Type B pancreatic cell (in vitro differentiated cells): ENCODE measurements around the gene NAA25. TPM values are rescaled to one million over a fixed set of nuclear protein-coding genes. Genes with fewer than 3 reads are reported as not detected.

ENCODE experiments used
- DNase-seq: peaks from one replicate; pipeline ENCODE4 v3.0.0; 2021; ENCODE audit warnings: mixed read lengths; ENCODE audit not compliant: unreplicated experiment; ENCODE audit errors: extremely low spot score
- H3K27ac Mint-ChIP-seq: 2 replicates; pipeline ENCODE4 v1.8.0; 2021; ENCODE audit warnings: mild to moderate bottlenecking, mixed read lengths
- H3K27me3 Mint-ChIP-seq: 2 replicates; pipeline ENCODE4 v1.8.0; 2021; ENCODE audit warnings: mixed read lengths
- H3K36me3 Mint-ChIP-seq: 2 replicates; pipeline ENCODE4 v1.8.0; 2021; ENCODE audit warnings: mixed read lengths
- H3K4me1 Mint-ChIP-seq: one replicate; pipeline ENCODE4 v1.8.0; 2021; ENCODE audit warnings: mixed read lengths; ENCODE audit not compliant: unreplicated experiment
- H3K4me3 Mint-ChIP-seq: 2 replicates; pipeline ENCODE4 v1.8.0; 2021; ENCODE audit warnings: mild to moderate bottlenecking, mixed read lengths
- H3K9me3 Mint-ChIP-seq: 2 replicates; pipeline ENCODE4 v1.8.0; 2021; ENCODE audit warnings: mixed read lengths
- CTCF ChIP-seq: fragments of 200-600 bp; sonication (generic); conservative IDR thresholded peaks from 2 replicates; pipeline ENCODE4 v1.5.0; 2021; ENCODE audit warnings: antibody characterized with exemption, mild to moderate bottlenecking
- total RNA-seq: library from RNA; stranded (reverse); gene quantifications from 2 replicates; pipeline ENCODE4 v1.2.1, GENCODE V29; 2021; ENCODE audit warnings: low replicate concordance

The NAA25 gene
- total RNA-seq, 1 donor from 2014 or later, result 35.9 TPM

GRCh38 chr12:112032292-112032691 is 76.3 kb downstream of the NAA25 start:
- H3K27ac Mint-ChIP-seq, result no peak overlapping the region
- DNase-seq, result no peak
- peaks cover 24% of the 10 kb centered on the region for H3K36me3 Mint-ChIP-seq
- H3K4me3 Mint-ChIP-seq, result no peak overlapping the region
- no peaks in the 10 kb centered on the region for H3K9me3 Mint-ChIP-seq
- H3K4me1 Mint-ChIP-seq, result no peaks in the 10 kb centered on the region
- TF ChIP-seq CTCF, result no peak
- no peaks in the 10 kb centered on the region for H3K27me3 Mint-ChIP-seq

GRCh38 chr12:112031472-112031871 is 77.1 kb downstream of the NAA25 start:
- TF ChIP-seq CTCF, result no peak
- H3K27me3 Mint-ChIP-seq, result no peaks in the 10 kb centered on the region
- no peaks in the 10 kb centered on the region for H3K4me1 Mint-ChIP-seq
- no peak for DNase-seq
- H3K9me3 Mint-ChIP-seq, result no peaks in the 10 kb centered on the region
- H3K36me3 Mint-ChIP-seq, result peaks cover 24% of the 10 kb centered on the region
- H3K4me3 Mint-ChIP-seq, result no peak overlapping the region
- no peak overlapping the region for H3K27ac Mint-ChIP-seq

- no peak overlapping the region for H3K27ac Mint-ChIP-seq
- H3K9me3 Mint-ChIP-seq, result no peaks in the 10 kb centered on the region
- TF ChIP-seq CTCF, result no peak
- peaks cover 4% of the 10 kb centered on the region for H3K4me1 Mint-ChIP-seq
- no peak for DNase-seq
- H3K4me3 Mint-ChIP-seq, result no peak overlapping the region
- H3K36me3 Mint-ChIP-seq, result peaks cover 23% of the 10 kb centered on the region
- H3K27me3 Mint-ChIP-seq, result no peaks in the 10 kb centered on the region
Measured at GRCh38 chr12:112029301-112029700, 79.3 kb downstream of the NAA25 start.

- no peaks in the 10 kb centered on the region for H3K9me3 Mint-ChIP-seq
- H3K4me1 Mint-ChIP-seq, result peaks cover 4% of the 10 kb centered on the region
- TF ChIP-seq CTCF, result no peak
- peaks cover 28% of the 10 kb centered on the region for H3K36me3 Mint-ChIP-seq
- no peak overlapping the region for H3K4me3 Mint-ChIP-seq
- no peak for DNase-seq
- no peaks in the 10 kb centered on the region for H3K27me3 Mint-ChIP-seq
- no peak overlapping the region for H3K27ac Mint-ChIP-seq
Measured at GRCh38 chr12:112025808-112026375, 82.7 kb downstream of the NAA25 start.

GRCh38 chr12:112023759-112024396 is 84.7 kb downstream of the NAA25 start:
- H3K4me3 Mint-ChIP-seq, result no peak overlapping the region
- peaks cover 4% of the 10 kb centered on the region for H3K4me1 Mint-ChIP-seq
- no peaks in the 10 kb centered on the region for H3K27me3 Mint-ChIP-seq
- no peak for DNase-seq
- H3K27ac Mint-ChIP-seq, result no peak overlapping the region
- no peaks in the 10 kb centered on the region for H3K9me3 Mint-ChIP-seq
- no peak for TF ChIP-seq CTCF
- peaks cover 25% of the 10 kb centered on the region for H3K36me3 Mint-ChIP-seq
